ENCODE data around the gene MIS18BP1. TPM values are rescaled to one million over a fixed set of nuclear protein-coding genes. Genes with fewer than 3 reads are reported as not detected.
A peak's percentile ranks its signal among the peaks of the same experiment; 100 is the strongest.

The MIS18BP1 gene
- polyA plus RNA-seq, 1 of the 3 experiments (the other 2 are of a cell fraction): 2.6 TPM

- TF ChIP-seq CHD2 (IDR thresholded peaks at IDR 0.05; ENCODE audit: low read length, partially characterized antibody) (peak; percentile 36), TCF12 (IDR thresholded peaks at IDR 0.05) (no peak), TAF1 (IDR thresholded peaks at IDR 0.05; ENCODE audit: borderline replicate concordance, low read depth, low read length) (peak; percentile 27; the same call in 1 of the 2 replicates), SIN3A (IDR thresholded peaks at IDR 0.05; ENCODE audit: borderline replicate concordance, low read depth, low read length) (peak; percentile 81; the same call in 1 of the 2 replicates)
Measured at GRCh38 chr14:45253070-45253753, at the start of gene MIS18BP1 (continued).

- Histone ChIP-seq H3K4me3 (ENCODE audit: low read depth in 2 of 2, low read length in 1 of 2) (no peak overlapping the region), H3K9me3 (no peaks in the 10 kb centered on the region), H2AFZ (ENCODE audit: low read depth) (no peak overlapping the region), H3K9ac (no peak overlapping the region), H3K4me1 (ENCODE audit: control insufficient read depth in 1 of 2, insufficient read depth in 2 of 2, low read depth in 1 of 2, low read length in 1 of 2) (no peaks in the 10 kb centered on the region), H3K9me2 (no peaks in the 10 kb centered on the region), H3K79me2 (ENCODE audit: insufficient read depth) (no peaks in the 10 kb centered on the region), H3K36me3 (replicated peaks in 1 of 2; ENCODE audit: control insufficient read depth in 1 of 2, insufficient read depth in 2 of 2, low read length in 1 of 2) (no peaks in the 10 kb centered on the region), H3K27ac (ENCODE audit: low read depth in 2 of 2, low read length in 1 of 2) (no peak overlapping the region), H3K4me2 (no peak overlapping the region), H4K20me1 (ENCODE audit: insufficient read depth) (no peaks in the 10 kb centered on the region), H3K27me3 (ENCODE audit: insufficient read depth) (no peaks in the 10 kb centered on the region), H3F3A (replicated peaks; ENCODE audit: insufficient read depth) (no peaks in the 10 kb centered on the region)
- TF ChIP-seq NFIC (IDR thresholded peaks at IDR 0.05; ENCODE audit: borderline replicate concordance): no peak
- no peak for TF ChIP-seq RCOR1 (IDR thresholded peaks at IDR 0.05; ENCODE audit: low read length)
- TF ChIP-seq FOXJ3 (CRISPR knock-in tag; IDR thresholded peaks at IDR 0.05): no peak
- no peak for TF ChIP-seq ZBTB33 (IDR thresholded peaks at IDR 0.05; ENCODE audit: borderline replicate concordance, low read depth)
- TF ChIP-seq NRF1 (IDR thresholded peaks at IDR 0.05; ENCODE audit: low read depth, low read length): no peak
- TF ChIP-seq MEF2A (IDR thresholded peaks at IDR 0.05; ENCODE audit: borderline replicate concordance, low read depth): no peak
- no peak for TF ChIP-seq ELF1 (IDR thresholded peaks at IDR 0.05)
- no peak for TF ChIP-seq RXRA (IDR thresholded peaks at IDR 0.05; ENCODE audit: borderline replicate concordance, low read depth)
- TF ChIP-seq PBX3 (IDR thresholded peaks at IDR 0.05): no peak
- TF ChIP-seq SMC3 (IDR thresholded peaks at IDR 0.05; ENCODE audit: low read depth, low read length): no peak
- no peak for TF ChIP-seq CTCF (IDR thresholded peaks at IDR 0.05)
- TF ChIP-seq YY1 (IDR thresholded peaks at IDR 0.05; ENCODE audit: low read depth): no peak
- no peak for TF ChIP-seq REST (IDR thresholded peaks at IDR 0.05; ENCODE audit: low read depth, low read length)
- TF ChIP-seq GABPA (IDR thresholded peaks at IDR 0.05; ENCODE audit: low read depth): no peak
- no peak for TF ChIP-seq MXI1 (IDR thresholded peaks at IDR 0.05; ENCODE audit: low read depth, low read length)
- no peak for TF ChIP-seq RAD21 (IDR thresholded peaks at IDR 0.05; ENCODE audit: low read length)
- no peak for TF ChIP-seq JUND (IDR thresholded peaks at IDR 0.05)
- no peak for TF ChIP-seq EP300 (IDR thresholded peaks at IDR 0.05; ENCODE audit: borderline replicate concordance in 1 of 2, low read depth in 1 of 2, low read length in 1 of 2)
- CTCF ChIA-PET: interaction anchor here (1.2 kb wide), 1 partner anchor 14 kb away, joined by 4 read pairs; no protein-coding TSS in a partner anchor
- WGBS (ENCODE audit: low lambda C conversion rate): 6% methylated on average over 4 of the region's 4 CpGs
- DNase-seq: no peak
- POLR2A ChIA-PET: no interaction called here
Measured at GRCh38 chr14:45298423-45299117, 45.6 kb upstream of the MIS18BP1 start.

Measured in SK-N-SH (cell line).